Gastrocnemius medialis (tissue), 4 donors: ENCODE results near the gene KDELR3.

Experiments
- CTCF ChIP-seq, 5 experiments: fragments of 450-650 bp in 3 of 5; fragments of 200-600 bp in 2 of 5; sonication (generic) in 2 of 5; IDR thresholded peaks in 4 of 5; conservative IDR thresholded peaks in 1 of 5; 1 replicate in 4 of 5; 2 replicates in 1 of 5; pipeline ENCODE4 v1.5.1; 2016 to 2019; ENCODE audit warnings: antibody characterized with exemption in 5 of 5, mild to moderate bottlenecking in 3 of 5, moderate library complexity in 3 of 5
- POLR2A ChIP-seq, 2 donors: fragments of 450-650 bp; IDR thresholded peaks; one replicate each; pipeline ENCODE4 v1.6.1; 2017; ENCODE audit warnings: antibody characterized with exemption in 2 of 2, mild to moderate bottlenecking in 2 of 2, moderate library complexity in 2 of 2

- TF ChIP-seq CTCF (IDR thresholded peaks at IDR 0.05 in 4 of 5, conservative IDR thresholded peaks at IDR 0.05 in 1 of 5) (no peak), POLR2A (IDR thresholded peaks at IDR 0.05) (no peak)
Observed at GRCh38 chr22:38485783-38486182, 17.9 kb downstream of the KDELR3 start.
